ENCODE results near the gene MISP3. TPM values are rescaled to one million over a fixed set of nuclear protein-coding genes. Genes with fewer than 3 reads are reported as not detected.

The MISP3 gene
- total RNA-seq, 1 donor from 2014 or later, result 2.3 TPM

- peaks cover 21% of the 10 kb centered on the region for H3K36me3 Mint-ChIP-seq (ENCODE audit: low read depth)
- H3K4me3 Mint-ChIP-seq, result no peak overlapping the region
- H3K27ac Mint-ChIP-seq, result no peak overlapping the region
- H3K4me1 Mint-ChIP-seq (ENCODE audit: low read depth), result peaks cover 19% of the 10 kb centered on the region
- peaks cover 36% of the 10 kb centered on the region for H3K27me3 Mint-ChIP-seq (ENCODE audit: insufficient read depth)
- DNase-seq (ENCODE audit: low spot score), result no peak
- intact Hi-C loops (cut with micrococcal nuclease), result no loop called here
- H3K9me3 Mint-ChIP-seq, result peaks cover 4% of the 10 kb centered on the region
Measured at GRCh38 chr19:14056069-14056666, 16.4 kb upstream of the MISP3 start.

- no peak for DNase-seq (ENCODE audit: low spot score)
- intact Hi-C loops (cut with micrococcal nuclease), result no loop called here
- Mint-ChIP-seq H3K4me1 (ENCODE audit: low read depth) (peaks cover 19% of the 10 kb centered on the region), H3K27me3 (ENCODE audit: insufficient read depth) (peaks cover 38% of the 10 kb centered on the region), H3K27ac (no peak overlapping the region), H3K4me3 (peak overlapping the region; percentile 30), H3K36me3 (ENCODE audit: low read depth) (peaks cover 17% of the 10 kb centered on the region), H3K9me3 (peaks cover 4% of the 10 kb centered on the region)
Measured at GRCh38 chr19:14056741-14057356, 15.7 kb upstream of the MISP3 start.

- H3K27ac Mint-ChIP-seq, result no peak overlapping the region
- no peaks in the 10 kb centered on the region for H3K9me3 Mint-ChIP-seq
- DNase-seq (ENCODE audit: low spot score), result no peak
- H3K4me1 Mint-ChIP-seq (ENCODE audit: low read depth), result peaks cover 19% of the 10 kb centered on the region
- H3K4me3 Mint-ChIP-seq, result peak overlapping the region; percentile 54
- peaks cover 40% of the 10 kb centered on the region for H3K27me3 Mint-ChIP-seq (ENCODE audit: insufficient read depth)
- intact Hi-C loops (cut with micrococcal nuclease), result no loop called here
- peaks cover 5% of the 10 kb centered on the region for H3K36me3 Mint-ChIP-seq (ENCODE audit: low read depth)
Measured at GRCh38 chr19:14058182-14059092, 14.1 kb upstream of the MISP3 start.

- intact Hi-C loops (cut with micrococcal nuclease), result no loop called here
- peaks cover 37% of the 10 kb centered on the region for H3K27me3 Mint-ChIP-seq (ENCODE audit: insufficient read depth)
- H3K4me1 Mint-ChIP-seq (ENCODE audit: low read depth), result peaks cover 19% of the 10 kb centered on the region
- no peak overlapping the region for H3K27ac Mint-ChIP-seq
- peak overlapping the region; percentile 54 for H3K4me3 Mint-ChIP-seq
- DNase-seq (ENCODE audit: low spot score), result peak; percentile 29
- peaks cover 2% of the 10 kb centered on the region for H3K36me3 Mint-ChIP-seq (ENCODE audit: low read depth)
- no peaks in the 10 kb centered on the region for H3K9me3 Mint-ChIP-seq
Measured at GRCh38 chr19:14059093-14059480, 13.5 kb upstream of the MISP3 start.

GRCh38 chr19:14059652-14060155, 12.9 kb upstream of the MISP3 start:
- H3K9me3 Mint-ChIP-seq, result no peaks in the 10 kb centered on the region
- H3K36me3 Mint-ChIP-seq (ENCODE audit: low read depth), result no peaks in the 10 kb centered on the region
- DNase-seq (ENCODE audit: low spot score), result no peak
- H3K4me3 Mint-ChIP-seq, result no peak overlapping the region
- peaks cover 19% of the 10 kb centered on the region for H3K4me1 Mint-ChIP-seq (ENCODE audit: low read depth)
- no peak overlapping the region for H3K27ac Mint-ChIP-seq
- intact Hi-C loops (cut with micrococcal nuclease), result loop anchor here (1.0 kb wide), 1 partner anchor 10 kb away; no protein-coding TSS in a partner anchor
- H3K27me3 Mint-ChIP-seq (ENCODE audit: insufficient read depth), result peaks cover 37% of the 10 kb centered on the region

- Mint-ChIP-seq H3K4me3 (no peak overlapping the region), H3K27ac (no peak overlapping the region), H3K4me1 (ENCODE audit: low read depth) (peaks cover 19% of the 10 kb centered on the region), H3K9me3 (no peaks in the 10 kb centered on the region), H3K36me3 (ENCODE audit: low read depth) (no peaks in the 10 kb centered on the region), H3K27me3 (ENCODE audit: insufficient read depth) (peaks cover 33% of the 10 kb centered on the region)
- DNase-seq (ENCODE audit: low spot score), result no peak
- intact Hi-C loops (cut with micrococcal nuclease), result no loop called here
Measured at GRCh38 chr19:14061081-14061749, 11.4 kb upstream of the MISP3 start.

GRCh38 chr19:14061751-14062557, 10.6 kb upstream of the MISP3 start, which contains the start of gene PALM3:
TSS of gene PALM3 (minus strand) at chr19:14062076. CDS start at chr19:14061980, 96 bp downstream.
- H3K4me3 Mint-ChIP-seq, result no peak within 1 kb of the TSS
- no peaks in the 10 kb centered on the region for H3K9me3 Mint-ChIP-seq
- H3K27me3 Mint-ChIP-seq (ENCODE audit: insufficient read depth), result peaks cover 34% of the 10 kb centered on the region
- no peaks in the 10 kb centered on the region for H3K36me3 Mint-ChIP-seq (ENCODE audit: low read depth)
- intact Hi-C loops (cut with micrococcal nuclease), result no loop called here
- peaks cover 19% of the 10 kb centered on the region for H3K4me1 Mint-ChIP-seq (ENCODE audit: low read depth)
- DNase-seq (ENCODE audit: low spot score), result no peak
- no peak within 1 kb of the TSS for H3K27ac Mint-ChIP-seq

- Mint-ChIP-seq H3K9me3 (no peaks in the 10 kb centered on the region), H3K27ac (no peak overlapping the region)
Measured at GRCh38 chr19:14062558-14062855, 10.1 kb upstream of the MISP3 start.

GRCh38 chr19:14063105-14063504, 9.5 kb upstream of the MISP3 start:
- DNase-seq (ENCODE audit: low spot score), result no peak
- Mint-ChIP-seq H3K36me3 (ENCODE audit: low read depth) (no peaks in the 10 kb centered on the region), H3K27ac (no peak overlapping the region)

More at GRCh38 chr19:14062558-14062855, 10.1 kb upstream of the MISP3 start:
- intact Hi-C loops (cut with micrococcal nuclease), result no loop called here
- H3K4me3 Mint-ChIP-seq, result no peak overlapping the region
- peaks cover 19% of the 10 kb centered on the region for H3K4me1 Mint-ChIP-seq (ENCODE audit: low read depth)
- peaks cover 34% of the 10 kb centered on the region for H3K27me3 Mint-ChIP-seq (ENCODE audit: insufficient read depth)
- no peaks in the 10 kb centered on the region for H3K36me3 Mint-ChIP-seq (ENCODE audit: low read depth)
- no peak for DNase-seq (ENCODE audit: low spot score)

GRCh38 chr19:14066134-14066533, 6.5 kb upstream of the MISP3 start:
- Mint-ChIP-seq H3K27me3 (ENCODE audit: insufficient read depth) (peaks cover 9% of the 10 kb centered on the region), H3K4me3 (no peak overlapping the region), H3K9me3 (no peaks in the 10 kb centered on the region), H3K4me1 (ENCODE audit: low read depth) (no peaks in the 10 kb centered on the region), H3K36me3 (ENCODE audit: low read depth) (no peaks in the 10 kb centered on the region), H3K27ac (no peak overlapping the region)
- intact Hi-C loops (cut with micrococcal nuclease), result no loop called here
- DNase-seq (ENCODE audit: low spot score), result no peak

More at GRCh38 chr19:14063105-14063504, 9.5 kb upstream of the MISP3 start:
- peaks cover 14% of the 10 kb centered on the region for H3K4me1 Mint-ChIP-seq (ENCODE audit: low read depth)
- H3K27me3 Mint-ChIP-seq (ENCODE audit: insufficient read depth), result peaks cover 28% of the 10 kb centered on the region
- no peaks in the 10 kb centered on the region for H3K9me3 Mint-ChIP-seq
- intact Hi-C loops (cut with micrococcal nuclease), result no loop called here
- no peak overlapping the region for H3K4me3 Mint-ChIP-seq

- Mint-ChIP-seq H3K4me1 (ENCODE audit: low read depth) (peaks cover 16% of the 10 kb centered on the region), H3K36me3 (ENCODE audit: low read depth) (no peaks in the 10 kb centered on the region), H3K27ac (no peak overlapping the region), H3K4me3 (peak overlapping the region; percentile 37), H3K27me3 (ENCODE audit: insufficient read depth) (peaks cover 8% of the 10 kb centered on the region), H3K9me3 (no peaks in the 10 kb centered on the region)
- DNase-seq (ENCODE audit: low spot score), result no peak
- intact Hi-C loops (cut with micrococcal nuclease), result no loop called here
Measured at GRCh38 chr19:14070268-14071050, 2.1 kb upstream of the MISP3 start.
